NCI-H524 (cell line): Measurements from ENCODE around the gene ERFL.

Experiments
- DNase-seq, 2 experiments: peaks; one replicate each; lab custom pipeline; 2025; lab: John Stamatoyannopoulos, UW

The ERFL gene

GRCh38 chr19:41897820-41898219, 30.4 kb downstream of the ERFL start:
- DNase-seq: no peak

DNA sequence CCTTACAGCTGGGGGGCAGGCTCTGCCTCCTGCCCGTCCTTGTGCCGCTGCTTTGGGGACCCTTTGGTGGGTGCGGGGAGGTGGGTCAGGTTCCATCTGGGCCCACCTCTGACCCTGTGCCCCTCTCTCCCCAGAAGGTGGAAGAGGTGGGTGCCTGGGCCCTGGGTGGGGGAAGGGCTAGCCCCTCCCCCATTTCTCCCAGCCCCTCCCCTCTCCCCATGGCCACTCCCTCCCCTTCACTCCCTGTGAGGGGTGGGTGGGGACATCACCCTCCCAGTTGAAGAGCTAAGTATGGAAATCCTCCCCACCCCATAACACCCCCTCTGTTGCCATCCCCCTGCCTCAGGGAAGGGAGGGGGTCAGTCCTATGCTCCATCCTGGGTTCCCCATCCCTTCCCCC, 31.1 kb downstream of the ERFL start:
- DNase-seq: no peak

DNA sequence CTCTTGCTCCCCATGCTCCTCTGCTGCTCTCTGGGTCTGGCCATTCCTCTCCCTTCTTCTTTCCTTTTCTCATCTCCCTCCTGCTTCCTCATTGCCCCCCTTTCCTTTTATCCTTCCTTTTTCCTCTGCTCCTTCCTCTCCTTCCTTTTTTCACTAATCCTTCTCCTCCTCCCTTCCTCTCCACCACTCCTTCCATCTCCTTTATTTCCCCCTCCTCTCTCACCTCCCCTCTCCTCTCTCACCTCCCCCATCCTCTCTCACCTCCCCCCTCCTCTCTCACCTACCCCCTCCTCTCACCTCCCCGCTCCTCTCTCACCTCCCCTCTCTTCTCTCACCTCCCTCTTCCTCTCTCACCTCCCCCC, 31.7 kb downstream of the ERFL start:
- no peak for DNase-seq

- peak; percentile 33 to 79 for DNase-seq
Observed at GRCh38 chr19:41895745-41896580, 32.3 kb downstream of the ERFL start.

DNA sequence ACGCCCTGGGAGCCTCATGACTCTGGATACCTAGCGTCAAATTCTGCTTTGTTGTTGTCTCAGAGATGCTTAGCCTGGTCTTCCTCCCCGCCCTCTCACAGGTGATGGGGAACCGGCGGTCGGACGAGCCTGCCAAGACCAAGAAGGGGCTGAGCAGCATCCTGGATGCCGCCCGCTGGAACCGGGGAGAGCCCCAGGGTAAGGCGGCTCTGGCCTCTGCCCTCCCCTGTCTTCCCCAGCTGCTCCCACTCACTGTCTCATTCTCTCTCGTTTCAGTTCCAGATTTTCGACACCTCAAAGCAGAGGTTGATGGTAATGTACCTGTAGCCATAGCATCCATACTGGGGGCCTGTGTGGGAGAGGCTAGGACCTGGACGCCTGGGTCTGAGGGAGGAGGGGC, 33.9 kb downstream of the ERFL start:
- no peak for DNase-seq

DNA sequence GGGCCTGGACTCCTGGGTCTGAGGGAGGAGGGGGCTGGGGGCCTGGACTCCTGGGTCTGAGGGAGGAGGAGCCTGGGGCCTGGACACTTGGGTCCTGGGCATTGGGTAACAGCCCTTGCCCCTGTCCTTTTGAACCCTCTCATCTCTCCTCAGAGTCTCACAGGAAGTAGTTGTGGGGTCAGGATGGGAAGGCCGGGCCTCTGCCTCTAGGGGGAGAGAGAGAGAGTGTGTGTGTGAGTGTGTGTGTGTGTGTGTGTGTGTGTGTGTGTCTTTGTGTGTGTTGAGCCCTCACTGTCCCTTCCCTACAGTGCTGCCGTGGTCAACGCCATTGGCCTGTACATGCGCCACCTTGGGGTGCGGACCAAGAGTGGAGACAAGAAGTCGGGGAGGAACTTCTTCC, 34.4 kb downstream of the ERFL start:
- no peak for DNase-seq

DNA sequence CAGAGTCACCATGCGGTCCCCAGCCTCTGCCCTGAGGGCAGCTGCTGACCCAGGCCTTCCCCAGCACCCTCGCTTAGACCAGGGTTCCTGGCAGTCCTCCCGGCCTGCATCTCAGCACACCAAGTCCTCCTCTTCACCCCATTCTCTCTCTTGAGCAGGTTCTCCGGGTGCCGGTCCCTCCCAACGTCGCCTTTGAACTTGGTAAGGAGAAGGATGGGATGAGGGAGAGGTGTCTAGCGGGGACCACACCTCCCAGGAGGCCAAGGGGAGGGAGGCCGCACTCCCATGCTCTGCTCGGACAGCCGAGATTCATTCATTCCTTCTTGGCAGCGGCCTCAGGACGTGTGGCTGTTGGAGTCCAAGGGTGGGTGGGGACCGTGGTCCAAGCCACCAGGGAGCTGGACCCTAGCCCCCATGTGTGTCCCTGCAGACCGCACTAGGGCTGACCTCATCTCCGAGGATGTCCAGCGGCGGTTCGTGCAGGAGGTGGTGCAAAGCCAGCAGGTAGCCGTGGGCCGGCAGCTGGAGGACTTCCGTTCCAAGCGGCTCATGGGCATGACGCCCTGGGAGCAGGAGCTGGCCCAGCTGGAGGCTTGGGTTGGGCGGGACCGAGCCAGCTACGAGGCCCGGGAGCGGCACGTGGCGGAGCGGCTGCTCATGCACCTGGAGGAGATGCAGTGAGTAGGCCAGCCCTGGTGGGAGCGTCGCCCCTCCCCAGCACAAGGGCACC, 35.9 kb downstream of the ERFL start:
- no peak for DNase-seq

DNA sequence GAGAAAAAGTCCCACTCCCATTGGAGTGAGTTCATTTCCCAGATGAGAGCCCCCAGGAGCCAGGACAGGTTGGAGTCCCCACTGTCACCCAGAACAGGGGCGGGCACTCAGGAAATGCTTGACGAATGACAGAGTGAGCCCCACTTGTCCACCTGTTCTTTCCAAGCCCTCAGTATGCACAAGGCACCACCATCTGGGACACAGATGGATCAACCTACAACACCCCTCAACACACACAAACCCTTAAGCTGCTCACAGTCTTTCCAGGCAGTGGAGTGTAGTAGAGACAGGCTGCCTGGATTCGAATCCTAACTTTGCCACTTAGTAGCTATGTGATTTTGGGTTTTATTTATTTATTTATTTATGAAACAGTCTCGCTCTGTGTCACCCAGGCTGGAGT, 37.3 kb downstream of the ERFL start:
- peak; percentile 77 to 91 for DNase-seq

DNA sequence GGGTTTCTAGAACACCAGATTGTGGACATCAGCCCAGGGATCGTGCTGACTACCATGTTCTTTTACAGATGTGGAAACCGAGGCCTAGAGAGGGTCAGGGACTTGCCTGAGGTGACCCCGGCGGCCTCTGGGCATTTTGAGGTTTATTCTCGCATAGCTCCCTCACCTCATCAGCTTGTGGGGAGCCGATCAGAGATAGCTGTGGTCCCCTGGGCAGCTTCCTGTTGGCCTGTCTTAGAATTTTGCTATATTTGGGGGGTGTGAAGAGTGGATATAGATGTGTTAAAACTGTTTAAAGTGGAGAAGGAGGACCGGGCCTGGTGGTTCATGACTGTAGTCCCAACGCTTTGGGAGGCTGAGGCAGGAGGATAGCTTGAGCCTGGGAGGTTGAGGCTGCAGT, 38.4 kb downstream of the ERFL start:
- no peak for DNase-seq

- DNase-seq: no peak
Observed at GRCh38 chr19:41888926-41889325, 39.3 kb downstream of the ERFL start.

GRCh38 chr19:41887711-41888382, 40.4 kb downstream of the ERFL start:
- no peak for DNase-seq

DNA sequence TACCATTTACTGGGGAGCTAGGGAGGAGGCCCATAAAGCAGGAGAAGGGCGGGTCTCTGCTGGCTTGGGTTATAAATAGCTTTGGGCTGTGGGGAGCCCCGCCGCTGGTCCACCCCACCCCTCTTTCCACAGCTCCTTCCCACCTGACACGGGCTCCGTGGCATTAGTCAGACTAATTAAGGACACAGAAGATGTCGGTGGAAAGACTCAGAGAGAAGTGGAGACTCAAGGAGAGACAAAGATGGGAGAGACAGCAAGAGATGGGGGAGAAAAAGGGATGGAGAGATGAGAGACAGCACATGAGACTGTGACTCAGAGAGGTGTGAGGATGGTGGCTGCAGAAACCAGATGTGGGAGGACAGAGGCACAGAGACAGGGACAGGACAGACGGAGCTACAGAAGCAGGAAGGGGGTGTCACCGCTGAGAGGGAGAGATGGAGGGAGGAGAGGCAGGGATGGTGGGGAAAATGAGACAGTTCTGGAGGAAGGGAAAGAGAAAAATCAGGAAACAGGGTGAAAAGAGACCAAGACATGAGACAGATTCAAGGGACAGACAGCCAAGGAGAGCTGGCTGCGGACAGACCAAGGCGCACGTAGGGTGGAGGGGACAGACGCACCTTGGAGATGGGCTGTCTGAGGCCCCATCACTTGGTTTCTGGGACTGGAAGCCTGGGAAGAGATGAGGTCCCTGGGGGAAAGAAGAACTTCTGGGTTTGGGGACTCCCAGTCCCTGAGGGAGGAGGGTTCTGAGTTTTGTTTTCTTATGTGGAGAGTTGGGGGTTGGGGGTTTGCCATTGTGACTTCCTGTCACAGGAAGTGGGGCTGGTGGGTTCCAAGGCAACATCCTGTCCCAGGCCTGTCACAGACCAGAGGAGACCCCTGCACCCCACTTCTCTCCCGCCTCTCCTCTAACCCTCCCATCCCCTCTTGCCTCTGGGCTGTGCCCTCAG, 41.2 kb downstream of the ERFL start:
- no peak for DNase-seq

GRCh38 chr19:41883821-41884733, 44.2 kb downstream of the ERFL start:
- peak; percentile 95 to 98 for DNase-seq

DNA sequence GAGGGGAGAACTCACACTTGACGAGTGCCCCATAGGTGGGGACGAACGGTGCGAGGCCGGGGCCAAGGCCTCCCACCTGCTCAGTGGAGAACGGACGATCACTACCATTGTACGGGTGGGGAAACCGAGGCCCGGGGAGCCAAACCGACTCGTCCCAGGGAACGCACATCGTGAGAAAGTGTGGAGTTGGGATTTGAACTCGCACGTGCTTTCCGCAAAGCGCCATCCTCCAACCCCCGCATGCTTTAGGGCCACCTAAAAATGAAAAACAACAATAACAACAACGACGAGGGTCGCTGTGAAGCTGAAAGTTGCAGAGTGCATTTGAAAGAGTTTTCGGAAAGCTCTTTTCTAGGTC, 44.8 kb downstream of the ERFL start:
- DNase-seq: no peak

- DNase-seq: no peak
Observed at GRCh38 chr19:41882568-41883462, 45.4 kb downstream of the ERFL start, which contains the start of gene ARHGEF1. Gene ARHGEF1 (plus strand): TSS chr19:41883184. CDS start chr19:41888083, 4,899 bp downstream.

GRCh38 chr19:41880329-41880708, 47.9 kb downstream of the ERFL start:
- DNase-seq: no peak

DNA sequence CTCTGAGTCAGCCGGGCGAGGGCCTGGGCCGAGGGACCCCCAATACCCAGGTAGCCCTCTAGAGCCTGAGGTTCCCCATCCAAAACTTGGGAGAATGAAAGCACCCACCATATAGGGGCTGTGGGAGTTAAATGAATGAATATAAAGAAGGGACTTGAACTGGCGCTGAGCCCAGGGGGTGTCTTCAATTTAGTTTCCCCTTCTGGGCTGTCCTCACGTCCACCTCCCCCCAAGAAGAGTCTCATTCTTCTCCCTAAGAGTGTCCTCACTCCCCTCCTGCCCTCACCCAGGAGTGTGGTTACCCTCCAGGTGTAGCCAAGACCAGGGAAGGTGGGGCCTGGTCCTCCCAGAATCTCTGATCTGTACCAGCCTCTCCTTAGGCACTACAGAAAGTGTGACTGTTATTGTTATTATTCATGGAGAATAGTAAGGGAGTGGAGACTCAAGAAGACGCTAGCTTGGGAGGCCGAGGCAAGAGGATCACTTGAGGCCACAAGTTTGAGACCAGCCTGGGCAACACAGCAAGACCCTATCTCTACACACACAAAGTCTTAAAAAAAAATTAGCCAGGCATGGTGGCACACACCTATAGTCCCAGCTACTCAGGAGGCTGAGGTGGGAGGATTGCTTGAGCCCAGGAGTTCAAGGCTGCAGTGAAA, 48.5 kb downstream of the ERFL start:
- no peak for DNase-seq

DNA sequence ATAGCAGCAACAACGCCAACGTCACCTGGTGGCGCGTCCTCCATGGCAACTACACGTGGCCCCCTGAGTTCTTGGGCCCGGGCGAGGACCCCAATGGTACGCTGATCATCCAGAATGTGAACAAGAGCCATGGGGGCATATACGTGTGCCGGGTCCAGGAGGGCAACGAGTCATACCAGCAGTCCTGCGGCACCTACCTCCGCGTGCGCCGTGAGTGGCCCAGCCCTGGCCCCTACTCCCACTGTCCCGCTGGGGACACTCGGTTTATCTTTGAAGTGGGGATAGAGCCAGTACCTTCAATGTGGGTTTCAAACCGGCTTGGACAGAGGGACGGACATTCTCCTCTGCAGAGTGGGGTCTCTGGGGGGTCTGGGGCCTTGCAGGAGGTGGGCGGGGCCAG, 49.2 kb downstream of the ERFL start:
- DNase-seq: no peak
